GM12872 (cell line): ENCODE data around the gene SFXN2.

ENCODE experiments used
- TF ChIP-seq, protein P1 (sequence below): IDR thresholded peaks from 3 replicates; pipeline ENCODE4 v1.5.1; 2011; ENCODE audit warnings: low read depth, mild to moderate bottlenecking, low read length, moderate library complexity; ENCODE audit not compliant: insufficient read depth

Gene SFXN2

GRCh38 chr10:102729029-102730026 is 14.9 kb downstream of the SFXN2 start:
- TF ChIP-seq, protein P1, sequence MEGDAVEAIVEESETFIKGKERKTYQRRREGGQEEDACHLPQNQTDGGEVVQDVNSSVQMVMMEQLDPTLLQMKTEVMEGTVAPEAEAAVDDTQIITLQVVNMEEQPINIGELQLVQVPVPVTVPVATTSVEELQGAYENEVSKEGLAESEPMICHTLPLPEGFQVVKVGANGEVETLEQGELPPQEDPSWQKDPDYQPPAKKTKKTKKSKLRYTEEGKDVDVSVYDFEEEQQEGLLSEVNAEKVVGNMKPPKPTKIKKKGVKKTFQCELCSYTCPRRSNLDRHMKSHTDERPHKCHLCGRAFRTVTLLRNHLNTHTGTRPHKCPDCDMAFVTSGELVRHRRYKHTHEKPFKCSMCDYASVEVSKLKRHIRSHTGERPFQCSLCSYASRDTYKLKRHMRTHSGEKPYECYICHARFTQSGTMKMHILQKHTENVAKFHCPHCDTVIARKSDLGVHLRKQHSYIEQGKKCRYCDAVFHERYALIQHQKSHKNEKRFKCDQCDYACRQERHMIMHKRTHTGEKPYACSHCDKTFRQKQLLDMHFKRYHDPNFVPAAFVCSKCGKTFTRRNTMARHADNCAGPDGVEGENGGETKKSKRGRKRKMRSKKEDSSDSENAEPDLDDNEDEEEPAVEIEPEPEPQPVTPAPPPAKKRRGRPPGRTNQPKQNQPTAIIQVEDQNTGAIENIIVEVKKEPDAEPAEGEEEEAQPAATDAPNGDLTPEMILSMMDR, result peak; percentile 89

DNA sequence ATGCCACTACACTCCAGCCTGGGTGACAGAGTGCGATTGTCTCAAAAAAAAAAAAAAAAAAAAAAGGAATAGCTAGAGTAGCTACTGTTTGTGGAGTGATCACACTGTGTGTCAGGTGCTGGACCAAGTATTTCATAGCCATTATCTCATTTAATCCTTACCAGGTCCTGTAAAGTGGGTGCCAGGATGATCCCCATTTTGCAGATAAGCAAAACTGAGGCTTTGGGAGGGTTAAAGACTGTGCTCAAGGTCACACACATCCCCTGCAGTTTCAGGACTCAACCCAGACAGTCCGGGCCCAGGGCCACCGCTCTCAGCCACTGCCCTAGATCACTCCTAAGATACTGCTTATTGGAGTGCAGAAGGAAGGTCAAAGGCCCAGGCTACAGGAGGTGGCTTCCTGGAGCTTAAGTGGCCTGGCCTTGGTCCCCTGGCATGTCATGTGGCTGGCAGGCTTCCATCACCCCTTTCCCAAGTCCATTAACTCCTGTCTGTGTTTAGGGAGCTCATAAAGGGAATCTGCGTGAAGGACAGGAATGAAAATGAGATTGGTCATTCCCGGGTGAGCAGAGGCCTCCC is 16.9 kb downstream of the SFXN2 start:
- TF ChIP-seq, protein P1, result no peak

DNA sequence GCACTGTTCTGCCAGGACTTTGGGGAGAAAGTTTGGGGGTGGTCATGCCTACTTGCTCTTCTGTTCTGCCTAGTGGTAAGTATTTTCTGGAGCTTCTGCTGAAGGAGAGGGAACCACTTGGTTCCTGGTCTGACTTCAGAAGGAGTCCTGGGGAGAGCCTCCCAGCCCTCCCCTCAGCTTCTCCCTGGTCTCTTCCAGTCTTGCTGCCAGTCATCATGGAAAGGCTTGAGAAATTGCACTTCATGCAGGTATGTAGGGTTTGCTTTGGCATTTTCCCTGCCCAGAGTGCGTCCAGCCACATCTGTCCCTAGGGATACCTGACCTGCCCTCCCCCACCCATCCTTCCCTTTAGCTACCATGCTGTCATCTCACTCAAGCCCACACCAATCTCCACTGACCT is 18.2 kb downstream of the SFXN2 start:
- TF ChIP-seq, protein P1, result no peak

DNA sequence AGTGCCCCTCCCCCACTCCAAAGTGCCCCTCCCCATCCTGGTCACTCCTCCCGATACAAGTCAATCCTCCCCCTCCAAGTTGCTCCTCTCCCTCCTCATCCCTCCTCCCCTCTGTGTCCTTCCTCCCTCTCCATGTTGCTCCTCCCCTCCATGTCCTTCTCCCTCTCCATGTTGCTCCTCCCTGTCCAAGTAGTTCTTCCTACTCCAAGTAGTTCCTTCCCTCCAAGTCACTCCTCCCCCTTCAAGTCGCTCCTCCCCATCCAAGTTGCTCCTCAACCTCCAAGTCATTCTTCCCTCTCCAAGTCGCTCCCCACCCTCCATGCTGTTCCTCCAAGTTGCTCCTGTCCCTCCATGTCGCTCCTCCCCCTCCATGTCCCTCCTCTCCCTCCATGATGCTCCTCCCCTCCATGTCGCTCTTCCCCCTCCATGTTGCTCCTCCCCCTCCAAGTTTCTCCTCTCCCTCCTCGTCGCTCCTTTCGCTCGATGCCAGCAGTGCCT is 20.7 kb downstream of the SFXN2 start:
- TF ChIP-seq, protein P1, result no peak

DNA sequence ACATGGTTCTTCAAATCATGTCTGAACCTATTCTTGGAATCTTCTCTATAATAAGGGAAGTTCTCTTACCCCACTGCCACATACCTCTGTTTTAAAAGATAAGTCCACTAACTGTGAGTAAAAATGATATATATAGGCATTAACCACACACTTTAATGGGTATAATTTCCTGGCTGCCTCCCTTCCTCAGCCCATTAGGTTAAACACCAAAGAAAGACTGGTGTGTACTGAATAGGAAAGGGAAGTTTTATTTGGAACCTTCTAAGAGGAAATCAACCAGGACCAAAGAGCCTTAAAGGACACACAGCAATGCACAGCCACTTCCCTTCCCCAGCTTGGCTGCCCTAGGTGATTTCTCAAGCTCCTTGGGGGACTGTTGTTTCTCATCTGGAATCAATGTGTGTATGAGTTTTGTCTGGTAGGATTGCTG is 24.3 kb downstream of the SFXN2 start:
- TF ChIP-seq, protein P1, result no peak

- TF ChIP-seq, protein P1, result no peak
These were observed 25.8 kb downstream of the SFXN2 start for GRCh38 chr10:102740229-102740628.

- TF ChIP-seq, protein P1, result no peak
These were observed 27.3 kb downstream of the SFXN2 start for GRCh38 chr10:102741726-102742237.
